Measurements from ENCODE around the gene SLCO2A1. TPM values are rescaled to one million over a fixed set of nuclear protein-coding genes. Genes with fewer than 3 reads are reported as not detected.

SLCO2A1 gene
- total and polyA plus RNA-seq, 2 experiments from 2014 or later = 0.22 to 4.8 TPM

DNA sequence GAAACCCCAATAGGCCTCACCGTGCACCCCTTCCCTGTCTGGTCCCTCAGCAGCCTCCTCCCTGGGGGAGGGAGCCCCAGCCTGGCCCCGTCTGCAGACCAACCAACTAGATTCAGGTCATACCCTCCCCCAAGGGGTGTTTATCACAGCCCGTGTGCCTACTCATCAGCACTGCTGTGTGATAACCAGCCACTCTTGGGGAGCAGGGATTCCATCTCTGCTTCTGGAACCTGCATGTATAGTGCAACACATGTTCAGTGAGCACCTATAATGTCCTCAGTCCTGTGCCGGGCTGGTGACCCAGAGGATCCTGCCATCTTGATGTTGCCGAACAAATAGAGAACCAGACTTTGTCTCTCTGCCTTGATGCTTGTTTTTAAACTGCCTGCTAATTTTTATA is 6.6 kb upstream of the SLCO2A1 start:
- Histone ChIP-seq H3K79me2 (ENCODE audit: insufficient read depth) (no peaks in the 10 kb centered on the region), H3K4me3 (no peak overlapping the region), H3F3A (ENCODE audit: insufficient read depth) (no peaks in the 10 kb centered on the region), H3K36me3 (ENCODE audit: low read depth) (no peaks in the 10 kb centered on the region), H3K9me2 (ENCODE audit: insufficient read depth) (no peaks in the 10 kb centered on the region), H3K27me3 (replicated peaks; ENCODE audit: insufficient read depth) (no peaks in the 10 kb centered on the region), H4K20me1 (ENCODE audit: insufficient read depth) (no peaks in the 10 kb centered on the region), H3K27ac (no peak overlapping the region), H3K4me2 (ENCODE audit: unreplicated experiment) (no peak overlapping the region), H2AFZ (no peak overlapping the region), H3K9ac (no peak overlapping the region), H3K4me1 (ENCODE audit: insufficient read depth) (0 out of 2 replicates have a peak, but pooled peaks cover 4% of the 10 kb centered on the region), H3K9me3 (ENCODE audit: low read depth) (no peaks in the 10 kb centered on the region)
- DNase-seq = no peak
- in situ Hi-C loops (cut with MboI) = no loop called here
- no peak for TF ChIP-seq EZH2phosphoT487 (IDR thresholded peaks at IDR 0.05; ENCODE audit: insufficient read depth, low read depth)
- TF ChIP-seq EZH2 (IDR thresholded peaks at IDR 0.05; ENCODE audit: insufficient read depth, poor library complexity, severe bottlenecking) = no peak
- WGBS, 2 experiments (ENCODE audit: low coverage in 1 of 2, low lambda C conversion rate in 2 of 2, missing lambda C conversion rate in 2 of 2) = 83 to 89% methylated on average over 5 of the region's 5 CpGs

DNA sequence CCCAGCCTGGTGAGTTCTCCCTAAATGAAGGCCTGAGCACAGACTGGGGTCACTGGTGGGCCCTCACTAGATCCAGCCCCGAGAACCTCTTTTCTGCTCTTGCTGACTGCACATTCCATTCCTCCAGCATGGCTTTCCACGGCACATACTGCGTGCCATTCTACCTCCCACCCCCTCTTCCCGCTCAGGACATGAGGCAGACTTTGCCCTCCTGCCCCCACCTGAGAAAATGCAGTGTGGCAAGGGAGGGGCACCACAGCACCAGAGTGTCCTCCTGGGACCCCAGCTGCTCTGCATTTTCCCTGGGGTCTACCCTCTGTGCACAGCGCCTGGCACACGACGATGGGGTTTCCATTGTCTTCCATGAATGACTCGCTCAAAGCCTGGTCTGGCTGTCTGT is 6.1 kb upstream of the SLCO2A1 start:
- Histone ChIP-seq H3K9me3 (ENCODE audit: low read depth) (no peaks in the 10 kb centered on the region), H3K4me2 (ENCODE audit: unreplicated experiment) (no peak overlapping the region), H3K79me2 (ENCODE audit: insufficient read depth) (no peaks in the 10 kb centered on the region), H3K9ac (no peak overlapping the region), H3K27me3 (replicated peaks; ENCODE audit: insufficient read depth) (no peaks in the 10 kb centered on the region), H2AFZ (no peak overlapping the region), H3K4me3 (no peak overlapping the region), H3K27ac (no peak overlapping the region), H3K4me1 (ENCODE audit: insufficient read depth) (0 out of 2 replicates have a peak, but pooled peaks cover 4% of the 10 kb centered on the region), H3K36me3 (ENCODE audit: low read depth) (no peaks in the 10 kb centered on the region), H4K20me1 (ENCODE audit: insufficient read depth) (no peaks in the 10 kb centered on the region), H3F3A (ENCODE audit: insufficient read depth) (no peaks in the 10 kb centered on the region), H3K9me2 (ENCODE audit: insufficient read depth) (no peaks in the 10 kb centered on the region)
- in situ Hi-C loops (cut with MboI) = no loop called here
- WGBS, 2 experiments (ENCODE audit: low coverage in 1 of 2, low lambda C conversion rate in 2 of 2, missing lambda C conversion rate in 2 of 2) = 94 to 98% methylated on average over 8 of the region's 8 CpGs
- no peak for DNase-seq
- TF ChIP-seq EZH2 (IDR thresholded peaks at IDR 0.05; ENCODE audit: insufficient read depth, poor library complexity, severe bottlenecking) = no peak
- TF ChIP-seq EZH2phosphoT487 (IDR thresholded peaks at IDR 0.05; ENCODE audit: insufficient read depth, low read depth) = no peak

DNA sequence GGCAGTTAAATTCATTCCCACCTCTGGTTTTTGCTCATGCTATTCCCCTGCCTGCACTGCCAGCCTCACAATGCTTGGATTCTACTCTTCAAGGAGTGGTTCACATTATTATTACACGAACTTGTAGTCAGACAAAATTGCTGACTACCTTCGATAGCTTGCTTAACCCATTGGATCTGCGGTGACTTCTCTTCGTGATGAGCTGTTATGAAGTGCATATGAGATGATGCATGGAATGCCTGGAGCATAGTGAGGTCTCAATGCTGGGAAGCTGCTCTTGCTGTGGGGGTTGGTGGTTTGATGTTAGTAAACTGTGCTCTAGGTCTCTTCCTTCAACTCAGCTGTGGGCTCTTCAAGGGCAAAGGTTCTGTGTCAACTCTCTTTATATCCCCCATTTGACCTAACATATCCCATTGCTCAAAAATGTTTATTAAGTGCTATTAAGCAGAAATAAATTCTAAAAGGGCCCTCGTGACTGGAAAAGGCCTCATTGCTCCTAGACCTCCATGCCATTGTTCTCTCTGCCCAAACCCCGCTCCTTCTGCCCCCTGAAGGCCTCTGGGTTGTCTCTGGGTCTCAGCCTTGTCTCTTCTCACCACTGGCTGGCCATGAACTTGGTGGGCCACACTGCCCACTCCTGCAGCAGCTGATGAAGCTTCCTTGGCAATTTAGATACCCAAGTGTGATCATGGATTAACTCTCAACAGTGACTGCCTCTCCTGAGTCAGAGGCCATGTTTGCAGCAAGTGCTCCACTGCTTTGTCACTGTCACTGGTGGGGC is 4.5 kb upstream of the SLCO2A1 start:
- no peaks in the 10 kb centered on the region for H3K9me3 ChIP-seq (ENCODE audit: low read depth)
- peak overlapping the region; percentile 38 for H3K27ac ChIP-seq
- TF ChIP-seq EZH2phosphoT487 (IDR thresholded peaks at IDR 0.05; ENCODE audit: insufficient read depth, low read depth) (no peak), EZH2 (IDR thresholded peaks at IDR 0.05; ENCODE audit: insufficient read depth, poor library complexity, severe bottlenecking) (no peak)
- peak; percentile 80 for DNase-seq
- no peak overlapping the region for H2AFZ ChIP-seq
- no peak overlapping the region for H3K4me3 ChIP-seq
- H4K20me1 ChIP-seq (ENCODE audit: insufficient read depth) = no peaks in the 10 kb centered on the region
- H3K9me2 ChIP-seq (ENCODE audit: insufficient read depth) = no peaks in the 10 kb centered on the region
- no peak overlapping the region for H3K4me2 ChIP-seq (ENCODE audit: unreplicated experiment)
- in situ Hi-C loops (cut with MboI) = no loop called here
- no peaks in the 10 kb centered on the region for H3K36me3 ChIP-seq (ENCODE audit: low read depth)
- no peaks in the 10 kb centered on the region for H3K79me2 ChIP-seq (ENCODE audit: insufficient read depth)
- no peaks in the 10 kb centered on the region for H3K27me3 ChIP-seq (replicated peaks; ENCODE audit: insufficient read depth)
- 56 to 62% methylated on average over 6 of the region's 6 CpGs for WGBS, 2 experiments (ENCODE audit: low coverage in 1 of 2, low lambda C conversion rate in 2 of 2, missing lambda C conversion rate in 2 of 2)
- H3K4me1 ChIP-seq (ENCODE audit: insufficient read depth) = peaks cover 4% of the 10 kb centered on the region; the same call in 1 of the 2 replicates
- no peaks in the 10 kb centered on the region for H3F3A ChIP-seq (ENCODE audit: insufficient read depth)
- H3K9ac ChIP-seq = no peak overlapping the region

DNA sequence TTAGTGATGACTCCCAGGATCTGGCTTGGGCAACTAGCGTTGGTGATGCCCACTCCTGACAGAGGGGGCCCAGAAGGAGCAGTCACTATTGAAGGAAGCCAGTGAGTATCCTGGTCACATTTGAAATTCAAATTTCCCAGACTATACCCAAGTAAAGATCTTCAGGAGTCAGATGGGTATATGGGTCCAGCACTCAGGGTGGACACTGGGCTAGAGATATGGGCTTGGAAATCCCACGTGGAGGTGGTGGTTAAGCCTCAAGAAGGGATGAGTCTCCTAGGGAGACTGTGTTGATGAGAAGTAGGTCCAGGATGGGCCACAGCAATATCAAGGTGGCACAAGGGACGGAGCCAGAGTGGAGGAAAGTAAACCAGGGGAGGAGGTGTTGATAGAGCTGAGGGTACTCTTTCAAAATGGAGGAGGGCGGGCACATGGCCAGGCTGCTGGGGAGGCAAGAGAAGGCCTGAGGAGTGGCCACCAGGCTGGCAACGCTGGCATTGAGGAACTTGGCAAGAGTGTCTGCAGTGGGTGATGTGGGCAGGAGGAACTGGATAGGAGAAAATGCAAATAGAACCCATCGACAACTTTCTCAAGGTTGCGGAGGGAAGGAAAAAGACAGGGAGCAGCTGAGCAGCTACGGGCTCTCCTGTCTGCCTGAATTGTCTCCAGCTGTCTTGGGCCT is 3.7 kb upstream of the SLCO2A1 start:
- H3K9me2 ChIP-seq (ENCODE audit: insufficient read depth) = no peaks in the 10 kb centered on the region
- H3K4me2 ChIP-seq (ENCODE audit: unreplicated experiment) = no peak overlapping the region
- no peaks in the 10 kb centered on the region; the same call in 1 of the 2 replicates for H3K27me3 ChIP-seq (replicated peaks; ENCODE audit: insufficient read depth)
- H3K4me1 ChIP-seq (ENCODE audit: insufficient read depth) = peaks cover 4% of the 10 kb centered on the region; the same call in 1 of the 2 replicates
- 83 to 85% methylated on average over 8 of the region's 8 CpGs for WGBS, 2 experiments (ENCODE audit: low coverage in 1 of 2, low lambda C conversion rate in 2 of 2, missing lambda C conversion rate in 2 of 2)
- H3K36me3 ChIP-seq (ENCODE audit: low read depth) = no peaks in the 10 kb centered on the region
- H3K27ac ChIP-seq = no peak overlapping the region
- no peaks in the 10 kb centered on the region for H3K79me2 ChIP-seq (ENCODE audit: insufficient read depth)
- H3F3A ChIP-seq (ENCODE audit: insufficient read depth) = no peaks in the 10 kb centered on the region
- no peak overlapping the region for H3K9ac ChIP-seq
- TF ChIP-seq EZH2phosphoT487 (IDR thresholded peaks at IDR 0.05; ENCODE audit: insufficient read depth, low read depth) = no peak
- TF ChIP-seq EZH2 (IDR thresholded peaks at IDR 0.05; ENCODE audit: insufficient read depth, poor library complexity, severe bottlenecking) = no peak
- in situ Hi-C loops (cut with MboI) = no loop called here
- no peak overlapping the region for H2AFZ ChIP-seq
- no peak overlapping the region for H3K4me3 ChIP-seq
- no peaks in the 10 kb centered on the region for H3K9me3 ChIP-seq (ENCODE audit: low read depth)
- no peak for DNase-seq
- H4K20me1 ChIP-seq (ENCODE audit: insufficient read depth) = no peaks in the 10 kb centered on the region

All from GM23248 (cell line).